ENCODE data around the gene HSPB1.
A peak's percentile ranks its signal among the peaks of the same experiment; 100 is the strongest.
"Not testable (repeated sequence)": the region's sequence is repeated elsewhere in the genome, so short reads cannot be mapped to it uniquely, and the experiment has no call there.

Gene HSPB1

DNA sequence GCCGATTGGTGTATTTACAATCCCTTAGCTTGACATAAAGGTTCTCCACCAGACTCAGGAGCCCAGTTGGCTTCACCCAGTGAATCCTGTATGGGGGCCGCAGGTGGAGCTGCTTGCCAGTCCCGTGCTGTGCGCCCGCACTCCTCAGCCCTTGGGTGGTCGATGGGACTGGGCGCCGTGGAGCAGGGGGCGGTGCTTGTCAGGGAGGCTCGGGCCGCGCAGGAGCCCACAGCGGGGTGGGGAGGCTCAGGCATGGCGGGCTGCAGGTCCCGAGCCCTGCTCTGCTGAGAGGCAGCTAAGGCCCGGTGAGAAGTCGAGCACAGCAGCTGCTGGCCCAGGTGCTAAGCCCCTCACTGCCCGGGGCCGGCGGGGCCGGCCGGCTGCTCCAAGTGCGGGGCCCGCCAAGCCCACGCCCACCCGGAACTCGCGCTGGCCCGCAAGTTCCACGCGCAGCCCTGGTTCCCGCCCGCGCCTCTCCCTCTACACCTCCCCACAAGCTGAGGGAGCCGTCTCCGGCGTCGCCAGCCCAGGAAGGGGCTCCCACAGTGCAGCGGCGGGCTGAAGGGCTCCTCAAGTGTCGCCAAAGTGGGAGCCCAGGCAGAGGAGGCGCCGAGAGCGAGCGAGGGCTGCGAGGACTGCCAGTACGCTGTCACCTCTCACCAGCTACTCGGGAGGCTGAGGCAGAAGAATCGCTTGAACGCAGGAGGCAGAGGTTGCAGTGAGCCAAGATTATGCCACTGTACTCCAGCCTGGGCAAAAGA lies 7.0 kb downstream of the HSPB1 start:
- not testable (repeated sequence) for DNase-seq

- DNase-seq, result peak; percentile 75
Observed at GRCh38 chr7:76310102-76310957, 7.9 kb downstream of the HSPB1 start.

GRCh38 chr7:76311838-76312237 lies 9.4 kb downstream of the HSPB1 start:
- DNase-seq, result not testable (repeated sequence)

DNA sequence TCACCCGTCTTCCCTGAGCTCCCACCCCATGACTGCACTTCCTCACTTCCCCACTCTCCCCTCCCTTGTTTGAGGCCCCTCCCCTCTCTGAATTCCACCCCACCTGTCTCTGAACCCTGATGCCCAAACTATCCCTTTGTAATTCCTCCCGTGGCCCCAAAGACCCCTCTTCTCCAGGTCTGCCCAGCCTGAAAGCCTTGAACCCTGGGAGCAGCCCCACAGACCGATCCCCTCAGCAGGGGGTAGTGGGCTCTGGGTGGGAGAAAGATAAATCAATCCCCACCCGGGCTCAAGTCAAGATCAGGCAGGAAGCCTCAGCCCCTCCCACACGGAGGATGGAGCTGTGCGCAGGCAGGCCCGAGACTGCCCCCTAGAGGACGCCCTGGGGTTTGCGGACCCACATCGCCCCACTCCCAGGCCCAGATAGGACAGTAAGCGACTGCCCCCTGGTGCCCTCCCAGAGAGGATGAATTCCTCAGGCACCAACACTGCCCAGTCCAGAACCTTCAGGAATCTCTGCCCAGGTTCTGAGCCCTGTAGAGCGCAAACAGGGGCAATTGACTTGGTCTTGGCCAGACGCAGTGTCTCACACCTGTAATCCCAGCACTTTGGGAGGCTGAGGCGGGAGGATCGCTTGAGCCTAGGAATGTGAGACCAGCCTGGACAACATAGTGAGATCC lies 11.7 kb downstream of the HSPB1 start:
- DNase-seq, result peak; percentile 95

DNA sequence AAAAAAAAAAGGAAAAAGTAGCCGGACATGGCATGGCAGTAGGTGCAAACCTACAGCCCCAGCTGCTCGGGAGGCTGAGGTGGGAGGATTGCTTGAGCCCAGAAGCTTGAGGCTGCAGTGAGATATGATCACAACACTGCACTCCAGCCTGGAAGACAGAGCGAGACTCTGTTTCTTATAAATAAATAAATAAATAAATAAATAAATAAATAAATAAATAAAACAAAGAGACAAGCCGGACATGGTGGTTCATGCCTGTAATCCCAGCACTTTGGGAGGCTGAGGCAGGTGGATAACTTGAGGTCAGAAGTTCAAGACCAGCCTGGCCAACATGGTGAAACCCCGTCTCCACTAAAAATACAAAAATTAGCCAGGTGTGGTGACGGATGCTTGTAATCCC lies 12.3 kb downstream of the HSPB1 start:
- not testable (repeated sequence) for DNase-seq

GRCh38 chr7:76315364-76315763 lies 12.9 kb downstream of the HSPB1 start:
- peak; percentile 47 for DNase-seq

DNA sequence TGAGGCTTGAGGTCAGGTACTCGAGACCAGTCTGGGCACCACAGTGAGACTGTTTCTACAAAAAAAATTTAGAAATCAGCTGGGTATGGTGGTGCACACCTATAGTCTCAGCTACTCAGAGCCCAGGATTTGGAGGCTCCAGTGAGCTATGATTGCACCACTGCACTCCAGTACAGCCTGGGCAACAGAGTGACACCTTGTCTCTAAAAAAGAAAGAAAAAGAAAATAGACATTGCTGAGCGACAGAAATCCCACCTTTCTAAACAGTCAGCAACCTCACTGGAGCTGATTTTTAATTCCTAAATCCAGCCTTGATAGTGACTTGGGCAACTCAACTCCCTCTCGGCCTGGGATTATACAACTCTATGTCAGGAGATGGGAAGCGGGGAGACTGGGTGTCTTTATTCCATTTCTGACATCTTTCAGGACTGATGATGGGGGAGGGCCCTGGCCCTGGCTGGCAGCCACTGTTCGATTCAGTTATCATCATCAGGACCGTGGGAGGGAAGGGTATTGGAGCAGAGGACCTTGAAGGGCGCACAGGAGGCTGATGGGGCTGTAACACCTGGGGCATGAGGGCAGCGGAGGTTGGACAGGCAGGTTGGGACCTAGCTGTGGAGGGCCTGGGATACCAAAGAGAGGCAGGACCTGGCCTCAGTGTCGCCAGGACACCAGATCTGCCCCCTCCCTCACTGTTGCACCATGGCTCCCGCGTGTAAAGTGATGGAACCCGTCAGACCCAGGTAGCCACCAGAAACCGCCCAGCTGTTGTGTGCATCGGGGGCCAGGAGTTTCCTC lies 14.7 kb downstream of the HSPB1 start:
- no peak for DNase-seq

GRCh38 chr7:76317782-76318487 lies 15.5 kb downstream of the HSPB1 start:
- peak; percentile 98 for DNase-seq

DNA sequence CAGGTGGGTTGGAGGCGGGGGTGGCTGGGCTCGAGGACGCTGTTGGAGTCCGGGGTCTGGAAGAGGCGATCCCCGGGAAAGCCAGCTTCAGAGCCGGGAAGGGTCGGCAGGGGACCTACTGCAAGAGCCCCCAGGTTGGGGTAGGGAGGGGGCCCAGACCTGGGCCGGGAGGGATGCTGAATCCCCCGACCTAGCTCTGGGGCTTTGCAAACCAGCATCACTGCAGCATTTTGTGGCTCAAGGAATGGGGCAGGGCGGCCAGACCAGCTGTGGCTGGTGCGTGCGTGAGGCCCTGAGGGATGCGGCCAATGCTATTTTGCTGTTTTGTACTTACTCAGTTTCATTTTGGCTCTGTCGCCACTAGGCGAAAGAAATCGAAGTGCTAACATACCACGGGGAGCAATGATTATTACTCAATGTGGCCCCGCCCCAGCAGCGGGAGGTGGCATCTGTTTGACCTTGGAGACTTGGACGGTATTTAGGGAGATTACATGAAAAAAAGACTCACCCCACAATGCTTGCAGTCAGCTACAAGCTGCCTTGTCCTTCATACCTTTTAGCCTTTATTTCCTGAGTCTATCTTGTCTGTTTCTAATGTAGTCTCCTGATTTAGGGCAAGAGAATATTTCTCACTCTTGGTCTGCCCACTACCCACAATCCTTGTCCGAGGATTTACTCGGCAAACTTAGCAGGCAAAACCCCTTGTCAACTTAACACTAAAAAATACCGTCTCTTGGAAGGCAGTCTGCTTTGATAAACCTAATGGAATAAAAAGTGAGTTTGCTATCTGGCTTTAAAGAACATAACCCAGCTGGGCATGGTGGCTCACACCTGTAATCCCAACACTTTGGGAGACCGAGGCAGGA lies 16.2 kb downstream of the HSPB1 start:
- DNase-seq, result peak; percentile 75

DNA sequence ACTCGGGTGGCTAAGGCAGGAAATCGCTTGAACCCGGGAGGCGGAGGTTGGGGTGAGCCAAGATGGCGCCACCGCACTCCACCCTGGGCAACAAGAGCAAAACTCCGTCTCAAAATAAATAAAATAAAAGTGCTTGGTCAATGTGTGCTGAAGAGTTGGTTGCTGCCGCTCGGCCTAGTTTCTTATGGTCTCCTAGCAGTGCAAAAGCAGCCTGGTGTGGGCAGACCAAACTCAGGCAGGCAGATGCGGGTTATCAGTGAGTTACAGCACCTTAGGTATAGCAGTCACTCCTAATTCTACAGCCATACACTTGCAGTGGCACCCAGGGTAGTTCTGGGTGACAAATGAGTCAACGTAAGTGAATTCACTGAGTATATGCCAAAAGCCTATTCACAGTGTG lies 22.6 kb downstream of the HSPB1 start:
- no peak for DNase-seq

GRCh38 chr7:76325811-76326210 lies 23.3 kb downstream of the HSPB1 start:
- no peak for DNase-seq

- no peak for DNase-seq
Observed at GRCh38 chr7:76326646-76327233, 24.3 kb downstream of the HSPB1 start.

GRCh38 chr7:76327610-76328009 lies 25.1 kb downstream of the HSPB1 start:
- no peak for DNase-seq

- no peak for DNase-seq
Observed at GRCh38 chr7:76328389-76328788, 25.9 kb downstream of the HSPB1 start.

DNA sequence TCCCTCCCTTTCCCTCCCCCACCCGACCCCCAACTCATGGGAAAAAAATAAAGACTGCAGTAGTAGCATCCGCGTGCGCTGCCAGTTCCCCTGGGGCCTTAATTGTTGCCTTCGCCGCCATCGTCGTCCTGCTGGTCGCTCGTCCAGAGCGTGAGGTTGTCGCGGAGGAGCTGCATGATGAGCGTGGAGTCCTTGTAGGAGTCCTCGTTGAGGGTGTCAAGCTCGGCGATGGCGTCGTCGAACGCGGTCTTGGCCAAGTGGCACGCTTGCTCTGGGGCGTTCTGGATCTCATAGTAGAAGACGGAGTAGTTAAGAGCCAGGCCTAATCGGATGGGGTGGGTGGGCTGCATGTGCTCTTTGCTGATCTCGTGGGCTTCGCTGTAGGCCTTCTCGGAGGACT lies 27.0 kb downstream of the HSPB1 start:
- no peak for DNase-seq

DNA sequence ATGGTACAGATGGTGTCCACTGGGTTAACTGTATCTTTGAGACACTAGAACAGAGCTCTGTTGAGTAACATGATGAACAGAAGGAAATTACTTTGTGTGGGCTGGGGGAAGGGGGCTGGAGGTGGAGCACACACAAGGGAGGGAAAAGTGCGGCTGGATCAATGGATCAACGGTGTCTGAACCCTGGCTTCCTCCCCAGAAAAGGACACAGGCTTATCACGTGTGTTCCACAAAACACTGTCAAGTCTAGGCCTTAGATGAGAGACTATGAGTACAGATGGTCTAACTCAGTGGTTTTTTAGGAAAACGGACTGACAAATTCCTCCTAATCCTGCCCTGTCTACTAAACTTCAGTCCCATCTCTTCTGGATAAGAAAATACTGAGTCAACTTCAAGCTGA lies 27.8 kb downstream of the HSPB1 start:
- DNase-seq, result no peak

DNA sequence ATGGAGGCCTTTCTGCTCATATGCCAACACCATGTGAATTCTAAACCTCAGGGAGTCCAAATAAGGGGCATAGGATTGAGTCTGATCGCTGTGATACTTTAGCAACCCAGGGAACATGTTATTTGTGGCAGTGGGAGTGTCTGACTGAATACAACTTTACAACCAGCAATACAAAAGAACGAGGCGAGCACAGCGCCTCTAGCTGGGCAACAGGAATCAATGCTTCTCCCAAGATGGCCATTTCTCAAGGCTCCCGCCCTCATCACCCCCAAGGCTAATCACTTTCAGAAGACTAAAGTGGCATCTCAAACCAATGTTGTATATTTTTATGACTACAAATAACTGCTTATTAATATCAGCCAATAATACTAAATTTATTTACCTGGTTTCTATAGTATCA lies 28.2 kb downstream of the HSPB1 start:
- DNase-seq, result no peak

- no peak for DNase-seq
Observed at GRCh38 chr7:76332078-76332477, 29.6 kb downstream of the HSPB1 start.

GRCh38 chr7:76333511-76334101 lies 31.1 kb downstream of the HSPB1 start:
- no peak for DNase-seq

DNA sequence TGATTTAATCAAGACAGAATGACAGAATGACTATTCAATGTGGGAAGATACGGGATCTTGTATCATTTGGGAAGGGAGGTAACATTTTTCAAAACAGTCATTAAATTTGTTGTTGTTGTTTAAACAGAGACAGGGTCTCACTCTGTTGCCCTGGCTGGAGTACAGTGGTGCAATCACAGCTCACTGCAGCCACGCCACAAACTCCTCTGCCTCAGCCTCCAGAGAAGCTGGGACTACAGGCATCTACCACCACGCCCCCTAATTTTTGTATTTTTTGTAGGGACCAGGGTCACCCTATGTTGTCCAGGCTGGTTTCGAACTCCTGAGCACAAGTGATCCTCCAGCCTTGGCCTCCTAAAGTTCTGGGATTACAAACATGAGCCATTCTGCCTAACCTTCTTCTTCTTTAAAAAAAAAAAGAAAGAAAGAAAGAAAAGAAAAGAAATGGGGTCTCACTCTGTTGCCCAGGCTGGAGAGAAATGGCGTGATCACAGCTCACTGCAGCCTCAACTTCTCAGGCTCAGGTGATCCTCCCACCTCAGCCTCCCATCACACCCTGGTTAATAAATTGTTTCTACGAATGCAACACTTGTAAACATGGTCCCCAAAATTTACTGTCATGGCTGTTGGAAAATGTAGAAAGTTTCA lies 32.0 kb downstream of the HSPB1 start:
- DNase-seq, result no peak

All from left hindlimb (tissue), 1 donor.